Measurements from ENCODE around the gene VEZT. TPM values are rescaled to one million over a fixed set of nuclear protein-coding genes. Genes with fewer than 3 reads are reported as not detected.
"Not testable (repeated sequence)": the region's sequence is repeated elsewhere in the genome, so short reads cannot be mapped to it uniquely, and the experiment has no call there.

VEZT gene
- total RNA-seq, 4 donors from 2014 or later: 55.2 to 130 (median 85.5) TPM

DNA sequence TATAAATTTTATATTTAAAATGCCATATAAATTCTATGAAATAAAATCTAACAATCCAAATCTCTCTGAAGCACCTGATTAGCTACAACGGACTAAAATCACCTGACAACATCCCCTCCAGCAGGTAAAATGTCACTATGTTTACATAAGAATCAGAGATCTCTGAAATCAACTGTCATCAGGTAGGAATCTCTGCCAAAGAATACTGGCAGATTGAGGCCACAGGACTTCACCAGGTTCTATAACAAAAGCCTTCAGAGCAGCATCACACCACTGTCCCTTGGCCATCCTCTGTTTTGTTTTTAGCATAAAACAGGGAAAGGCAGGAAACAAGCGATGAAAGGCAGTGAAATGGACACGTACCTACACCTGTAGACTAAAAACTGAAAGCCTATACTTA lies 22.5 kb upstream of the VEZT start:
- no peak overlapping the region for H3K4me3 ChIP-seq
- intact Hi-C loops (cut with DNase I; ENCODE audit: low total_unique reads) (no loop called here), in situ Hi-C loops (cut with MboI; ENCODE audit: low pct_ligation_motif_present in 1 of 4, low pct_unique_long_range_greater_than_20kb in 1 of 4, low sequenced_read_pairs in 3 of 4) (no loop called here)
- no peak overlapping the region for H3K27ac ChIP-seq
- WGBS, 2 donors (ENCODE audit: low coverage in 1 of 2): 81 to 92% methylated on average over 3 of the region's 3 CpGs
- H3K4me1 ChIP-seq: peaks cover 0 to 28% (median 9%) of the 10 kb centered on the region in 4 donors
- no peaks in the 10 kb centered on the region for H3K27me3 ChIP-seq
- H3K9me3 ChIP-seq: no peaks in the 10 kb centered on the region
- H3K36me3 ChIP-seq: no peaks in the 10 kb centered on the region
- TF ChIP-seq POLR2A (IDR thresholded peaks at IDR 0.05) (no peak), EP300 (IDR thresholded peaks at IDR 0.05; ENCODE audit: low read depth) (no peak), POLR2AphosphoS5 (IDR thresholded peaks at IDR 0.05) (no peak)
- TF ChIP-seq, protein P1, sequence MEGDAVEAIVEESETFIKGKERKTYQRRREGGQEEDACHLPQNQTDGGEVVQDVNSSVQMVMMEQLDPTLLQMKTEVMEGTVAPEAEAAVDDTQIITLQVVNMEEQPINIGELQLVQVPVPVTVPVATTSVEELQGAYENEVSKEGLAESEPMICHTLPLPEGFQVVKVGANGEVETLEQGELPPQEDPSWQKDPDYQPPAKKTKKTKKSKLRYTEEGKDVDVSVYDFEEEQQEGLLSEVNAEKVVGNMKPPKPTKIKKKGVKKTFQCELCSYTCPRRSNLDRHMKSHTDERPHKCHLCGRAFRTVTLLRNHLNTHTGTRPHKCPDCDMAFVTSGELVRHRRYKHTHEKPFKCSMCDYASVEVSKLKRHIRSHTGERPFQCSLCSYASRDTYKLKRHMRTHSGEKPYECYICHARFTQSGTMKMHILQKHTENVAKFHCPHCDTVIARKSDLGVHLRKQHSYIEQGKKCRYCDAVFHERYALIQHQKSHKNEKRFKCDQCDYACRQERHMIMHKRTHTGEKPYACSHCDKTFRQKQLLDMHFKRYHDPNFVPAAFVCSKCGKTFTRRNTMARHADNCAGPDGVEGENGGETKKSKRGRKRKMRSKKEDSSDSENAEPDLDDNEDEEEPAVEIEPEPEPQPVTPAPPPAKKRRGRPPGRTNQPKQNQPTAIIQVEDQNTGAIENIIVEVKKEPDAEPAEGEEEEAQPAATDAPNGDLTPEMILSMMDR (IDR thresholded peaks at IDR 0.05): no peak
- DNase-seq: no peak

DNA sequence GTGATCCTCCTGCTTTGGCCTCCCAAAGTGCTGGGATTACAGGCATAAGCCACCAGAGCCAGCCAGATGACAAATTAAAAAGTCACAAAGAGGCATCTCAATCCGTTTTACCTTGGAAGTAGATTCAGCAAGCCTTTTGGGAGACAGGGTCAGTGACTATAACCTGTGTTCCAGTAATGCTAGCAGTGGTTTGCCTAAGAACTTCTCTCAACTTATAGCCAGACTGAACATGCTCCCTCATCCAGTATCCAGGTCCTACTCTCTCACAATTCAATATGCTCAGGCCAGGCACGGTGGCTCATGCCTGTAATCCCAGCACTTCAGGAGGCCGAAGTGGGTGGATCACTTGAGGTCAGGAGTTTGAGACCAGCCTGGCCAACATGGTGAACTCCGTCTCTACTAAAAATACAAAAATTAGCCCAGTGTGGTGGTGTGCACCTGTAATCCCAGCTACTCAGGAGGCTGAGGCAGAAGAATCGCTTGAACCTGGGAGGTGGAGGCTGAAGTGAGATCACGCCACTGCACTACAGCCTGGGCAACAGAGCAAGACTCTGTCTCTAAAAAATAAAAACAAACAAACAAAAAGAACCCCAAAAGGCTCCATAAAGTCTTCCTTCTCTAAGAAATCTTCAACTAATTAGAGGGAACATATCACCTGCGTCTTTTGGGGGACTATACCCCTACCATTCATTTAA lies 20.6 kb upstream of the VEZT start:
- H3K36me3 ChIP-seq; H3K9me3 ChIP-seq; in situ Hi-C loops (cut with MboI; ENCODE audit: low pct_ligation_motif_present in 1 of 4, low pct_unique_long_range_greater_than_20kb in 1 of 4, low sequenced_read_pairs in 3 of 4); DNase-seq; H3K4me3 ChIP-seq; H3K27me3 ChIP-seq; H3K27ac ChIP-seq; intact Hi-C loops (cut with DNase I; ENCODE audit: low total_unique reads): not testable (repeated sequence)
- peaks cover under 1 to 36% (median 15%) of the 10 kb centered on the region in 4 donors for H3K4me1 ChIP-seq
- WGBS, 2 donors (ENCODE audit: low coverage in 1 of 2): 93 to 96% methylated on average over 4 to 7 of the region's 7 CpGs

DNA sequence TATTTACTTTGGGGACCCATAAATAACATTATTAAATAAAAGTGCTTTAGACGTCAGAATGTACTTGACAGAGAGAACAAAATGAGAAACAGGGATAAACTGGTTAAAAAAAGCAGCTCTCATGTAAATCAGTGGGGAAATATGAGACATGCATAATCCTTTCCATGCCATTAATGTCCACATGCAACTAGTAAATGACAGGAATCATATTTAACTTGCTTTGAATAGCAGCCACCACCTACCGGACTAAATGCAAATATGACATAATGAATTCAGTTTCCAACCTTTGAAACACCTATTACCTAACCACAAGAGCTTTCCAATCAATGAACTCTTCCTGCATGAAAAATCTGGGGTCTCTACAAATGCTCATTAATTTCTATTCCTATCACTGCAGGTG lies 20.0 kb upstream of the VEZT start:
- intact Hi-C loops (cut with DNase I; ENCODE audit: low total_unique reads): no loop called here

DNA sequence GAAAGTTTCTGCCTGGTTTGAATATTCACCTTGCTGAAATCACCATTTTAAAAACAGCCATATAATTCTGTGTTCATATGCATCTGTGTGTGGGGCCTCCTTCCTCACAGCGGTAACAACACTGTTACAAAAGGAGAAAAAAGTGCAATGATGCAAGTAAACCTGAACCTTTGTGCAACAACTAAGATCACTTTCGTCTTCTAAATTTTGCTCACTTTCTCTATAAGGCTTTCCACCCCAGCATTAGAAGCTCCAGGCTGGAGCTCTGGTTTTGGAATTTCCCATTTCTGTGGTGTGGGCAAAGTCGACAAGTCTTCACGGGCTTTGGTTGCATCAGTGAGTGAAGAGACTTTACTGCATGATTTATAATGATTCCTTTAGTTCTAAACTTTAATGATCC lies 18.7 kb upstream of the VEZT start:
- Histone ChIP-seq H3K4me3 (no peak overlapping the region), H3K36me3 (no peaks in the 10 kb centered on the region), H3K9me3 (no peaks in the 10 kb centered on the region), H3K27me3 (no peaks in the 10 kb centered on the region), H3K27ac (peak overlapping the region in 1 of 4 donors; percentile 82), H3K4me1 (peaks cover 16 to 50% (median 22%) of the 10 kb centered on the region in 4 donors)
- DNase-seq: no peak
- 73 to 80% methylated on average over 4 of the region's 4 CpGs for WGBS, 2 donors (ENCODE audit: low coverage in 1 of 2)
- in situ Hi-C loops (cut with MboI; ENCODE audit: low pct_ligation_motif_present in 1 of 4, low pct_unique_long_range_greater_than_20kb in 1 of 4, low sequenced_read_pairs in 3 of 4): no loop called here
- TF ChIP-seq, protein P1 (IDR thresholded peaks at IDR 0.05): no peak
- TF ChIP-seq POLR2A (IDR thresholded peaks at IDR 0.05) (no peak), EP300 (IDR thresholded peaks at IDR 0.05; ENCODE audit: low read depth) (no peak), POLR2AphosphoS5 (IDR thresholded peaks at IDR 0.05) (no peak)
- intact Hi-C loops (cut with DNase I; ENCODE audit: low total_unique reads): no loop called here

More for the DNA sequence above, 20.0 kb upstream of the VEZT start:
- Histone ChIP-seq H3K27ac (no peak overlapping the region), H3K4me1 (peaks cover 6 to 37% (median 15%) of the 10 kb centered on the region in 4 donors), H3K4me3 (no peak overlapping the region), H3K27me3 (no peaks in the 10 kb centered on the region), H3K9me3 (no peaks in the 10 kb centered on the region), H3K36me3 (no peaks in the 10 kb centered on the region)
- in situ Hi-C loops (cut with MboI; ENCODE audit: low pct_ligation_motif_present in 1 of 4, low pct_unique_long_range_greater_than_20kb in 1 of 4, low sequenced_read_pairs in 3 of 4): no loop called here
- TF ChIP-seq POLR2AphosphoS5 (IDR thresholded peaks at IDR 0.05) (no peak), POLR2A (IDR thresholded peaks at IDR 0.05) (no peak), EP300 (IDR thresholded peaks at IDR 0.05; ENCODE audit: low read depth) (no peak)
- TF ChIP-seq, protein P1 (IDR thresholded peaks at IDR 0.05): no peak
- DNase-seq: no peak
- WGBS, 2 donors (ENCODE audit: low coverage in 1 of 2): 79 to 84% methylated on average over 2 of the region's 2 CpGs

Data from transverse colon (tissue), 4 donors.